Testis (tissue), 3 donors: ENCODE results near the gene C9orf78. TPM values are rescaled to one million over a fixed set of nuclear protein-coding genes. Genes with fewer than 3 reads are reported as not detected.
"Not testable (repeated sequence)": the region's sequence is repeated elsewhere in the genome, so short reads cannot be mapped to it uniquely, and the experiment has no call there.

Experiments used
- DNase-seq: peaks from one replicate; pipeline ENCODE4 v3.0.0-alpha.2; 2019
- H3K27ac ChIP-seq, 2 donors: fragments of 200-600 bp; sonication (generic); one replicate each; pipeline ENCODE4 v1.5.1; 2019
- H3K27me3 ChIP-seq: fragments of 200-600 bp; sonication (generic); one replicate; pipeline ENCODE4 v1.5.1; 2019
- H3K36me3 ChIP-seq: fragments of 200-600 bp; sonication (generic); one replicate; pipeline ENCODE4 v1.5.1; 2017; ENCODE audit warnings: low read depth; ENCODE audit errors: missing control alignments
- H3K4me1 ChIP-seq: fragments of 200-600 bp; sonication (generic); one replicate; pipeline ENCODE4 v1.5.1; 2019
- H3K4me3 ChIP-seq, 2 donors: fragments of 200-600 bp; sonication (generic); one replicate each; pipeline ENCODE4 v1.5.1; 2017 to 2019
- H3K9me3 ChIP-seq: fragments of 200-600 bp; sonication (generic); one replicate; pipeline ENCODE4 v1.5.1; 2017
- CTCF ChIP-seq, 3 experiments: fragments of 450-650 bp in 2 of 3; fragments of 200-600 bp in 1 of 3; sonication (generic) in 1 of 3; IDR thresholded peaks; one replicate each; pipeline ENCODE4 v1.5.1; 2016 to 2019; ENCODE audit warnings: antibody characterized with exemption in 3 of 3, mild to moderate bottlenecking in 2 of 3, moderate library complexity in 1 of 3
- POLR2A ChIP-seq: fragments of 450-650 bp; IDR thresholded peaks from one replicate; pipeline ENCODE4 v1.6.1; 2017; ENCODE audit warnings: antibody characterized with exemption, mild to moderate bottlenecking, moderate library complexity
- WGBS, 2 donors: methylation state at CpG; one replicate each; pipeline ENCODE4 v1.1.5; 2018; 5-methylcytosine and 5-hydroxymethylcytosine counted together
- intact Hi-C: fragments of 100-400 bp; cut with DNase I; formaldehyde crosslinking; loops from one replicate; pipeline ENCODE4 v1.15.1; 2023; ENCODE audit warnings: low total_unique reads
- polyA plus RNA-seq: library from polyadenylated mRNA; stranded (reverse); fragments of 350-450 nt; fragmentation: Illumina TruSeq; extraction: RNeasy Lipid Tissue Mini Kit (QIAGEN cat#74804); gene quantifications from one replicate; pipeline ENCODE4 v1.2.3, GENCODE V29; 2014; ENCODE audit warnings: low read depth, low replicate concordance; ENCODE audit not compliant: insufficient read depth
- total RNA-seq, 2 donors: library from RNA; depleted of rRNA; stranded (reverse); fragments of >200 nt; gene quantifications; one replicate each; pipeline ENCODE4 v1.2.3, GENCODE V29; 2016

C9orf78 gene
- total and polyA plus RNA-seq, 3 donors from 2014 or later: 56.3 to 86.8 (median 83.2) TPM

- Histone ChIP-seq H3K4me1 (peaks cover 4% of the 10 kb centered on the region), H3K36me3 (no peaks in the 10 kb centered on the region), H3K4me3 (no peak overlapping the region), H3K9me3 (no peaks in the 10 kb centered on the region), H3K27me3 (no peaks in the 10 kb centered on the region), H3K27ac (no peak overlapping the region)
- TF ChIP-seq POLR2A (no peak), CTCF (IDR thresholded peaks at IDR 0.05) (no peak)
- 92 to 94% methylated on average over 10 of the region's 10 CpGs for WGBS, 2 donors
- intact Hi-C loops: loop anchor here (10.0 kb wide), 1 partner anchor 652 kb away; no protein-coding TSS in a partner anchor
- DNase-seq: no peak
These were observed 48.6 kb downstream of the C9orf78 start for GRCh38 chr9:129786481-129786880.

- 100% methylated on average over 1 of the region's 1 CpG for WGBS, 2 donors
- TF ChIP-seq POLR2A: no peak
- TF ChIP-seq CTCF (IDR thresholded peaks at IDR 0.05): no peak
- no peak overlapping the region for H3K4me3 ChIP-seq
- intact Hi-C loops: loop anchor here (10.0 kb wide), 1 partner anchor 651 kb away; no protein-coding TSS in a partner anchor
- H3K4me1 ChIP-seq: peaks cover 4% of the 10 kb centered on the region
- no peaks in the 10 kb centered on the region for H3K27me3 ChIP-seq
- no peaks in the 10 kb centered on the region for H3K9me3 ChIP-seq
- DNase-seq: no peak
- H3K27ac ChIP-seq: no peak overlapping the region
- H3K36me3 ChIP-seq: no peaks in the 10 kb centered on the region
These were observed 49.2 kb downstream of the C9orf78 start for GRCh38 chr9:129785866-129786265.

- not testable (repeated sequence) for H3K27me3 ChIP-seq, DNase-seq, H3K4me1 ChIP-seq, H3K27ac ChIP-seq, H3K4me3 ChIP-seq, H3K9me3 ChIP-seq, H3K36me3 ChIP-seq
- intact Hi-C loops: loop anchor here (5.0 to 10.0 kb wide), 3 partner anchors 53 to 650 kb away; no protein-coding TSS in a partner anchor
- 81 to 83% methylated on average over 11 of the region's 11 CpGs for WGBS, 2 donors
These were observed 50.1 kb downstream of the C9orf78 start for GRCh38 chr9:129784970-129785369.

GRCh38 chr9:129783516-129784361 is 51.3 kb downstream of the C9orf78 start:
- Histone ChIP-seq H3K27ac (no peak overlapping the region), H3K4me1 (no peaks in the 10 kb centered on the region), H3K36me3 (no peaks in the 10 kb centered on the region), H3K4me3 (no peak overlapping the region), H3K27me3 (no peaks in the 10 kb centered on the region), H3K9me3 (no peaks in the 10 kb centered on the region)
- intact Hi-C loops: loop anchor here (5.0 to 10.0 kb wide), 3 partner anchors 51 to 649 kb away; no protein-coding TSS in a partner anchor
- 37 to 42% methylated on average over 14 of the region's 14 CpGs for WGBS, 2 donors
- TF ChIP-seq POLR2A (no peak), CTCF (IDR thresholded peaks at IDR 0.05) (peak; percentile 83 to 93 (median 92))
- DNase-seq: peak; percentile 83

- intact Hi-C loops: loop anchor here (5.0 to 10.0 kb wide), 3 partner anchors 50 to 647 kb away; no protein-coding TSS in a partner anchor
- WGBS, 2 donors: 70 to 81% methylated on average over 5 of the region's 5 CpGs
- no peak overlapping the region for H3K4me3 ChIP-seq
- H3K27me3 ChIP-seq: no peaks in the 10 kb centered on the region
- no peaks in the 10 kb centered on the region for H3K9me3 ChIP-seq
- H3K27ac ChIP-seq: no peak overlapping the region
- H3K36me3 ChIP-seq: no peaks in the 10 kb centered on the region
- H3K4me1 ChIP-seq: peaks cover 6% of the 10 kb centered on the region
- TF ChIP-seq CTCF (IDR thresholded peaks at IDR 0.05): no peak
- TF ChIP-seq POLR2A: no peak
- no peak for DNase-seq
These were observed 53.1 kb downstream of the C9orf78 start for GRCh38 chr9:129781981-129782380.
